Natural killer cell (primary cell): ENCODE results near the gene DCHS2. TPM values are rescaled to one million over a fixed set of nuclear protein-coding genes. Genes with fewer than 3 reads are reported as not detected.

Experiments
- ATAC-seq, 3 donors: fragments of 150-1000 bp in 2 of 3; fragments of 200-7000 bp in 1 of 3; cut with Tn5 transposase; 1 replicate in 1 of 3; 2 replicates in 2 of 3; pipeline ENCODE4 v1.10.0; 2021; ENCODE audit warnings: mild to moderate bottlenecking in 2 of 3, moderate library complexity in 2 of 3
- DNase-seq, 2 donors: peaks; one replicate each; pipeline versions ENCODE4 v3.0.0 to v3.0.0-alpha.2; 2013 to 2021; ENCODE audit warnings: mixed read lengths in 1 of 2
- H3K27ac ChIP-seq: one replicate; pipeline ENCODE4 v1.5.1; 2013; ENCODE audit warnings: mild to moderate bottlenecking, low read length
- H3K27me3 ChIP-seq: one replicate; pipeline ENCODE4 v1.6.1; 2013; ENCODE audit warnings: low read length; ENCODE audit not compliant: control insufficient read depth, insufficient read depth
- H3K36me3 ChIP-seq: one replicate; pipeline ENCODE4 v1.6.1; 2013; ENCODE audit warnings: low read length; ENCODE audit not compliant: control insufficient read depth, insufficient read depth
- H3K4me1 ChIP-seq: one replicate; pipeline ENCODE4 v1.6.1; 2013; ENCODE audit warnings: low read length; ENCODE audit not compliant: control insufficient read depth, insufficient read depth
- H3K4me3 ChIP-seq: one replicate; pipeline ENCODE4 v1.5.1; 2013; ENCODE audit warnings: low read length
- H3K9me3 ChIP-seq: one replicate; pipeline ENCODE4 v1.6.1; 2013; ENCODE audit warnings: low read length; ENCODE audit not compliant: control insufficient read depth, insufficient read depth
- H3K27ac Mint-ChIP-seq, 2 donors: one replicate each; pipeline ENCODE4 v1.8.0; 2022; ENCODE audit warnings: mild to moderate bottlenecking in 2 of 2, mixed read lengths in 2 of 2, moderate library complexity in 1 of 2
- H3K27me3 Mint-ChIP-seq, 2 donors: one replicate each; pipeline ENCODE4 v1.8.0; 2022; ENCODE audit warnings: low read depth in 2 of 2, mixed read lengths in 2 of 2
- H3K36me3 Mint-ChIP-seq: one replicate; pipeline ENCODE4 v1.8.0; 2022; ENCODE audit warnings: mixed read lengths
- H3K4me1 Mint-ChIP-seq, 2 donors: one replicate each; pipeline ENCODE4 v1.8.0; 2022; ENCODE audit warnings: mixed read lengths in 2 of 2
- H3K4me3 Mint-ChIP-seq: one replicate; pipeline ENCODE4 v1.8.0; 2022; ENCODE audit warnings: mild to moderate bottlenecking, moderate library complexity, mixed read lengths
- H3K9me3 Mint-ChIP-seq, 2 donors: one replicate each; pipeline ENCODE4 v1.8.0; 2022; ENCODE audit warnings: mixed read lengths in 2 of 2
- CTCF ChIP-seq: fragments of 200-600 bp; IDR thresholded peaks from one replicate; pipeline ENCODE4 v1.8.0; 2022; ENCODE audit warnings: antibody characterized with exemption
- WGBS: methylation state at CpG from one replicate; pipeline ENCODE4 v1.1.7; 2013; ENCODE audit warnings: missing lambda C conversion rate; ENCODE audit not compliant: insufficient coverage; 5-methylcytosine and 5-hydroxymethylcytosine counted together
- intact Hi-C: fragments of 100-400 bp; cut with micrococcal nuclease; formaldehyde crosslinking; loops from one replicate; pipeline ENCODE4 v1.14.2; 2022
- total RNA-seq, 4 donors: library from RNA; stranded (reverse); fragments of 120-200 nt in 1 of 4; gene quantifications; one replicate each; pipeline versions ENCODE4 v1.2.3 to v1.2.4, GENCODE V29; 2013 to 2022

The DCHS2 gene
- total RNA-seq, 3 donors from 2014 or later (not counting 1 experiment from before 2014, with no cell fraction given), result not detected

GRCh38 chr4:154390324-154390723 lies 101.3 kb downstream of the DCHS2 start:
- no peaks in the 10 kb centered on the region for H3K9me3 ChIP-seq
- DNase-seq, result no peak
- H3K4me3 ChIP-seq, result no peak overlapping the region
- H3K27ac Mint-ChIP-seq, result no peak overlapping the region
- ATAC-seq, result no peak
- H3K36me3 Mint-ChIP-seq, result no peaks in the 10 kb centered on the region
- intact Hi-C loops, result no loop called here
- H3K4me3 Mint-ChIP-seq, result no peak overlapping the region
- H3K27me3 Mint-ChIP-seq, result peaks cover 0 to 2% of the 10 kb centered on the region in 2 donors
- H3K27me3 ChIP-seq, result no peaks in the 10 kb centered on the region
- no peaks in the 10 kb centered on the region for H3K4me1 ChIP-seq
- WGBS, result 87% methylated on average over 3 of the region's 3 CpGs
- no peak overlapping the region for H3K27ac ChIP-seq
- H3K36me3 ChIP-seq, result no peaks in the 10 kb centered on the region
- TF ChIP-seq CTCF, result no peak
- peaks cover 5 to 9% of the 10 kb centered on the region in 2 donors for H3K9me3 Mint-ChIP-seq
- no peaks in the 10 kb centered on the region for H3K4me1 Mint-ChIP-seq

GRCh38 chr4:154389148-154389547 lies 102.5 kb downstream of the DCHS2 start:
- peaks cover 5 to 9% of the 10 kb centered on the region in 2 donors for H3K9me3 Mint-ChIP-seq
- H3K27me3 ChIP-seq, result no peaks in the 10 kb centered on the region
- no peak overlapping the region for H3K27ac ChIP-seq
- no peak for TF ChIP-seq CTCF
- H3K4me3 ChIP-seq, result no peak overlapping the region
- ATAC-seq (no peak), DNase-seq (no peak)
- no peaks in the 10 kb centered on the region for H3K36me3 ChIP-seq
- H3K4me3 Mint-ChIP-seq, result no peak overlapping the region
- H3K9me3 ChIP-seq, result peaks cover 1% of the 10 kb centered on the region
- H3K4me1 ChIP-seq, result no peaks in the 10 kb centered on the region
- intact Hi-C loops, result no loop called here
- no peaks in the 10 kb centered on the region for H3K4me1 Mint-ChIP-seq
- H3K36me3 Mint-ChIP-seq, result no peaks in the 10 kb centered on the region
- H3K27me3 Mint-ChIP-seq, result peaks cover 0 to 2% of the 10 kb centered on the region in 2 donors
- no peak overlapping the region for H3K27ac Mint-ChIP-seq

- Histone ChIP-seq H3K4me1 (no peaks in the 10 kb centered on the region), H3K4me3 (no peak overlapping the region), H3K9me3 (peaks cover 2% of the 10 kb centered on the region), H3K36me3 (no peaks in the 10 kb centered on the region), H3K27me3 (no peaks in the 10 kb centered on the region), H3K27ac (no peak overlapping the region)
- Mint-ChIP-seq H3K9me3 (peaks cover 4 to 5% of the 10 kb centered on the region in 2 donors), H3K4me1 (no peaks in the 10 kb centered on the region), H3K27ac (no peak overlapping the region), H3K36me3 (no peaks in the 10 kb centered on the region), H3K27me3 (peaks cover 0 to 2% of the 10 kb centered on the region in 2 donors), H3K4me3 (no peak overlapping the region)
- DNase-seq, result no peak
- WGBS, result 83% methylated on average over 4 of the region's 4 CpGs
- intact Hi-C loops, result no loop called here
- ATAC-seq, result no peak
- TF ChIP-seq CTCF, result no peak
These were observed 107.6 kb downstream of the DCHS2 start for GRCh38 chr4:154384012-154384411.

GRCh38 chr4:154376486-154376885 lies 115.1 kb downstream of the DCHS2 start:
- intact Hi-C loops, result no loop called here
- ATAC-seq (no peak), DNase-seq (no peak)
- TF ChIP-seq CTCF, result no peak
- no peak overlapping the region for H3K4me3 ChIP-seq
- H3K4me1 Mint-ChIP-seq, result no peaks in the 10 kb centered on the region
- H3K27ac ChIP-seq, result no peak overlapping the region
- H3K36me3 Mint-ChIP-seq, result no peaks in the 10 kb centered on the region
- no peaks in the 10 kb centered on the region for H3K36me3 ChIP-seq
- H3K27me3 Mint-ChIP-seq, result peaks cover 0 to 8% of the 10 kb centered on the region in 2 donors
- no peaks in the 10 kb centered on the region for H3K9me3 ChIP-seq
- H3K27me3 ChIP-seq, result no peaks in the 10 kb centered on the region
- no peaks in the 10 kb centered on the region for H3K4me1 ChIP-seq
- no peak overlapping the region for H3K27ac Mint-ChIP-seq
- H3K4me3 Mint-ChIP-seq, result no peak overlapping the region
- 92% methylated on average over 1 of the region's 1 CpG for WGBS
- H3K9me3 Mint-ChIP-seq, result peaks cover 0 to 5% of the 10 kb centered on the region in 2 donors
